ENCODE results near the gene TAF8. TPM values are rescaled to one million over a fixed set of nuclear protein-coding genes. Genes with fewer than 3 reads are reported as not detected.
A peak's percentile ranks its signal among the peaks of the same experiment; 100 is the strongest.
"Not testable (repeated sequence)": the region's sequence is repeated elsewhere in the genome, so short reads cannot be mapped to it uniquely, and the experiment has no call there.

TAF8 gene
- total and polyA plus RNA-seq, 2 donors: 13.0 to 21.9 TPM

DNA sequence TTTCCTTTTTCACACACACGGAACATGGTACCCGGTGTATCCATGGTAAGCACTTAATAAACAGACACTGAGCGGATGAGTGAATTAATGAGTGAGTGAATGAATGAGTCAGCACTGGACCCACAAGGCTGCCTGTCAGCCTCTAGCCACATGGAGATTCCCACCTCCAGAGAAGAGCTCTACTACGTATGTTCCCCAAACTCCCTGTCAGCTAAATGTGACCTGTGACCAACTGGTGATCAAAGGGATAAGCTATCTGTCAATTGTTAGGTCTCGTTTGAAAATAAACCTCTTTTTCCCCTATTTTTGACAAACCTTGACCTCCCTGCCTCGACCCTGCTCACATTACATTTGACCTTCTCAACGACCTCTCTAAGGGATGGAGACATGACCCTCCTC, 24.5 kb upstream of the TAF8 start:
- H3K4me1 ChIP-seq (ENCODE audit: control insufficient read depth in 2 of 2, insufficient read depth in 2 of 2, low read length in 2 of 2): peaks cover 73 to 97% of the 10 kb centered on the region in 2 donors
- H3K36me3 ChIP-seq (ENCODE audit: control insufficient read depth in 2 of 2, insufficient read depth in 2 of 2, low read length in 1 of 2): peaks cover 56 to 71% of the 10 kb centered on the region in 2 donors
- no peak overlapping the region for H3K4me3 ChIP-seq (ENCODE audit: low read length in 2 of 2)
- 90% methylated on average over 7 of the region's 7 CpGs for WGBS
- DNase-seq (ENCODE audit: low read depth in 6 of 9, low spot score in 9 of 9): no peak
- H3K9me3 ChIP-seq (ENCODE audit: control insufficient read depth in 2 of 2, insufficient read depth in 1 of 2, low read length in 1 of 2): peaks cover 0 to 12% of the 10 kb centered on the region in 2 donors
- peak overlapping the region in 1 of 2 donors; percentile 97 for H3K27ac ChIP-seq (ENCODE audit: low read depth in 1 of 2, low read length in 1 of 2)
- H3K27me3 ChIP-seq (ENCODE audit: control insufficient read depth in 2 of 2, insufficient read depth in 1 of 2, low read length in 1 of 2): no peaks in the 10 kb centered on the region

GRCh38 chr6:42026540-42026939, 23.8 kb upstream of the TAF8 start:
- no peaks in the 10 kb centered on the region for H3K27me3 ChIP-seq (ENCODE audit: control insufficient read depth in 2 of 2, insufficient read depth in 1 of 2, low read length in 1 of 2)
- DNase-seq (ENCODE audit: low read depth in 6 of 9, low spot score in 9 of 9): no peak
- peak overlapping the region in 1 of 2 donors; percentile 10 for H3K27ac ChIP-seq (ENCODE audit: low read depth in 1 of 2, low read length in 1 of 2)
- H3K9me3 ChIP-seq (ENCODE audit: control insufficient read depth in 2 of 2, insufficient read depth in 1 of 2, low read length in 1 of 2): peaks cover 0 to 12% of the 10 kb centered on the region in 2 donors
- H3K4me3 ChIP-seq (ENCODE audit: low read length in 2 of 2): no peak overlapping the region
- H3K4me1 ChIP-seq (ENCODE audit: control insufficient read depth in 2 of 2, insufficient read depth in 2 of 2, low read length in 2 of 2): peaks cover 73 to 96% of the 10 kb centered on the region in 2 donors
- WGBS: 77% methylated on average over 4 of the region's 4 CpGs
- peaks cover 60 to 70% of the 10 kb centered on the region in 2 donors for H3K36me3 ChIP-seq (ENCODE audit: control insufficient read depth in 2 of 2, insufficient read depth in 2 of 2, low read length in 1 of 2)

DNA sequence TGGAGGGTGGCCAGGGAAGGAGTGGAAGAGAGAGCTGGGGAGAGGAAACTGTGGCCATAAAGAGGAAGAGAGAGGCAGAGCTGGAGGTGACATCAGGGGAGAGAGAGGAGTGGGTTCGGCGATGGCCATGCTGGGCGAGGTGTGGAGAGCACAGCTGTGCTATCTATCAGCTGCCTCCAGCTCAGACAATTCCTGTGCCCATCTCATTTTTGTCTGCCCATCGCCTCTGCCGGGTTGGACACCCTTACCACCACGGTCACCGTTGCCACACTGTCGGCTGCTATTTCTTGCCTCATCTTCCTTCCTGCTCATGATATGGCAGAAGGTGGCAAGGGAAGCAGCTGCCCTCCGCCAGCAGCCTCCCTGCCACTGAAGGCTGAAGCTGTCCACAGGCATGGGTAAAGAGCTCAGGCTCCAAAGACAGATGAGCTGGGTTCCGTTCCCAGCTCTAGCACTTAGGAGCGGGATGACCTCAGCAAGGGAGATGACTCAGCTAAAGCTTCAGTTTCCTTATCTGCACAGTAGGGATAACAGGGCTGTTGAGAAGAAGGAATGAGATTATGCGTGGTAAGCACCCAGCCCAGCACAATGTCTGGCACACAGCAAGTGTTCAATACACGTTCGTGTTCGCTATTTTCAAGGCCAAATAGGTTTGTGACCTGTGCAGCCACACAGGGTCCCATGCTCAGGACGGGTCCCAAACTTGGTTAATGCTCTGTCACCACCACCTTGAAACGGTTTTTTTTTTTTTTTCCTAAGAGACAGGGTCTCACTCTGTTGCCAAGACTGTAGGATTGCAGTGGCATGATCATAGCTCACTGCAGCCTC, 21.9 kb upstream of the TAF8 start:
- Histone ChIP-seq H3K9me3 (ENCODE audit: control insufficient read depth in 2 of 2, insufficient read depth in 1 of 2, low read length in 1 of 2) (peaks cover 0 to 9% of the 10 kb centered on the region in 2 donors), H3K4me3 (ENCODE audit: low read length in 2 of 2) (no peak overlapping the region), H3K36me3 (ENCODE audit: control insufficient read depth in 2 of 2, insufficient read depth in 2 of 2, low read length in 1 of 2) (peaks cover 68 to 77% of the 10 kb centered on the region in 2 donors), H3K27me3 (ENCODE audit: control insufficient read depth in 2 of 2, insufficient read depth in 1 of 2, low read length in 1 of 2) (no peaks in the 10 kb centered on the region), H3K4me1 (ENCODE audit: control insufficient read depth in 2 of 2, insufficient read depth in 2 of 2, low read length in 2 of 2) (peaks cover 71 to 95% of the 10 kb centered on the region in 2 donors), H3K27ac (ENCODE audit: low read depth in 1 of 2, low read length in 1 of 2) (peak overlapping the region in 1 of 2 donors; percentile 79)
- DNase-seq (ENCODE audit: low read depth in 6 of 9, low spot score in 9 of 9): no peak
- 41% methylated on average over 17 of the region's 17 CpGs for WGBS

GRCh38 chr6:42029062-42029685, 21.1 kb upstream of the TAF8 start:
- Histone ChIP-seq H3K27ac (ENCODE audit: low read depth in 1 of 2, low read length in 1 of 2) (peak overlapping the region in 1 of 2 donors; percentile 79), H3K4me1 (ENCODE audit: control insufficient read depth in 2 of 2, insufficient read depth in 2 of 2, low read length in 2 of 2) (peaks cover 65 to 91% of the 10 kb centered on the region in 2 donors), H3K4me3 (ENCODE audit: low read length in 2 of 2) (no peak overlapping the region), H3K36me3 (ENCODE audit: control insufficient read depth in 2 of 2, insufficient read depth in 2 of 2, low read length in 1 of 2) (peaks cover 68 to 79% of the 10 kb centered on the region in 2 donors), H3K9me3 (ENCODE audit: control insufficient read depth in 2 of 2, insufficient read depth in 1 of 2, low read length in 1 of 2) (peaks cover 0 to 9% of the 10 kb centered on the region in 2 donors), H3K27me3 (ENCODE audit: control insufficient read depth in 2 of 2, insufficient read depth in 1 of 2, low read length in 1 of 2) (no peaks in the 10 kb centered on the region)
- WGBS: 97% methylated on average over 6 of the region's 6 CpGs
- no peak for DNase-seq (ENCODE audit: low read depth in 6 of 9, low spot score in 9 of 9)

DNA sequence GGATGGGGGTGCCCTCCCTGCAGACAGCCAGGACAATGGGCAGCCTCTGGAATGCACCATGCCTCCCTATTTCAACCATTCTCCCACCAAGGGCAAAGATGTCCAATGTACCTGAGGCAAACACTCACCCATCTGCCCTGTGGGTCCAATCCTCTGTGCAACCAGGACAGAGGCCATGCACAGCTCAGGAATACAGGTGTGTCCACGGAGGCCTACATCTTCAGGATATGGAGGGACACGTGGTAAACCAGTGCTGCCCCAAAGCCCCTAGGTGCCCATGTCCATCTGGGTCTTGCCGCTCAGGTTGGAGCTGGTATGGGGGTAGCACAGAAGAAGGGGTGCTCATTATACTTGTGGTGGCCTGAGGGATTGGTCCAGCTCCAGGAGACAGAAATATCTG, 20.4 kb upstream of the TAF8 start:
- H3K9me3 ChIP-seq (ENCODE audit: control insufficient read depth in 2 of 2, insufficient read depth in 1 of 2, low read length in 1 of 2): peaks cover 0 to 7% of the 10 kb centered on the region in 2 donors
- DNase-seq (ENCODE audit: low read depth in 6 of 9, low spot score in 9 of 9): no peak
- peaks cover 64 to 76% of the 10 kb centered on the region in 2 donors for H3K36me3 ChIP-seq (ENCODE audit: control insufficient read depth in 2 of 2, insufficient read depth in 2 of 2, low read length in 1 of 2)
- WGBS: 95% methylated on average over 3 of the region's 3 CpGs
- no peaks in the 10 kb centered on the region for H3K27me3 ChIP-seq (ENCODE audit: control insufficient read depth in 2 of 2, insufficient read depth in 1 of 2, low read length in 1 of 2)
- H3K4me1 ChIP-seq (ENCODE audit: control insufficient read depth in 2 of 2, insufficient read depth in 2 of 2, low read length in 2 of 2): peaks cover 61 to 85% of the 10 kb centered on the region in 2 donors
- no peak overlapping the region for H3K27ac ChIP-seq (ENCODE audit: low read depth in 1 of 2, low read length in 1 of 2)
- H3K4me3 ChIP-seq (ENCODE audit: low read length in 2 of 2): no peak overlapping the region

DNA sequence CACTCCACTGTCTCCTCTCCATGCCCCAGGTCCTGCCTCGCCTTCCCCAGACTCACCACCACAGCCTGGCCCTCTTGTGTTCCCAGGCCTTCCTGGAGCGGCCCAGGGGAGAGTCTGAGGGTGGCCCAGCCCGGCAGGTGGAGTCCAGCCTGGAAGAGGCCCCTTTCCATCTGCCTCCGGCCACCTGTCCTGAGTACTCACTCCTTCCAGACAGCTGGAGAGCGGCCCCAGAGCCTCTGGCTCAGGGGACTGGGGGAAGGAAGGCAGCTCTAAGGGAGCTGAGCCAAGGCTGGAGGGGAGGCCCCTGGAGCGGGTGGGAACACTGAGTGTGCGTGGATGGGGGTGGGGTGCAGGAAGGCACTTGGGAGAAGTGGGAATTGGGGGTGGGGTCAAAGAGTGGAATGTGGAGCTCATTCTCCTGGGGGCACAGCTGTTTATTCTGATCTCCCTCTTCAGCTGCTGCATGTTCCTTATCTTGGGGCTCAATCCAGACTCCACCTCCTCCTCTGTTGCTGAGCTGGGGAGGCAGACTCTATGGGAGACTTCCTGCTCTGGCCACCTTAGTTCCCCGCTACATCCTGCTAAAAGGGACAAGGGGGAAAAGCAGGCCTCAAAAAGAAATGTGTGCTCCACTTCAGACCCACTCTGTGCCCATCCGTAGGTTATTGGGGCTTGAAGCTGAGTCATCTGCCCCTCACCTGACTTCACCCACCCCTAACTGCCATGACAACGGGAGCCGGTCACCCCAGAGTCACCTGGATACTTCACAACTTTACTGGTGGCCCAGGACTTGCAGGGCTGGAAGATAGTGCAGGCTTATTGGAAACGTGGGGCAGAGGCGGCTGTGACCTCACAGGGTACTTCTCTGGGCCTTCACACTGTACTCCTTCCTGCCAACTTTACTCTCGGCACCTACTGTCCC, 19.5 kb upstream of the TAF8 start:
- Histone ChIP-seq H3K27ac (ENCODE audit: low read depth in 1 of 2, low read length in 1 of 2) (peak overlapping the region; percentile 15 to 83), H3K4me3 (ENCODE audit: low read length in 2 of 2) (peak overlapping the region in 1 of 2 donors; percentile 0), H3K4me1 (ENCODE audit: control insufficient read depth in 2 of 2, insufficient read depth in 2 of 2, low read length in 2 of 2) (peaks cover 58 to 79% of the 10 kb centered on the region in 2 donors), H3K36me3 (ENCODE audit: control insufficient read depth in 2 of 2, insufficient read depth in 2 of 2, low read length in 1 of 2) (peaks cover 55 to 70% of the 10 kb centered on the region in 2 donors), H3K27me3 (ENCODE audit: control insufficient read depth in 2 of 2, insufficient read depth in 1 of 2, low read length in 1 of 2) (no peaks in the 10 kb centered on the region), H3K9me3 (ENCODE audit: control insufficient read depth in 2 of 2, insufficient read depth in 1 of 2, low read length in 1 of 2) (no peaks in the 10 kb centered on the region)
- WGBS: 58% methylated on average over 14 of the region's 14 CpGs
- DNase-seq (ENCODE audit: low read depth in 6 of 9, low spot score in 9 of 9): peak in 1 of 9 donors; percentile 64

DNA sequence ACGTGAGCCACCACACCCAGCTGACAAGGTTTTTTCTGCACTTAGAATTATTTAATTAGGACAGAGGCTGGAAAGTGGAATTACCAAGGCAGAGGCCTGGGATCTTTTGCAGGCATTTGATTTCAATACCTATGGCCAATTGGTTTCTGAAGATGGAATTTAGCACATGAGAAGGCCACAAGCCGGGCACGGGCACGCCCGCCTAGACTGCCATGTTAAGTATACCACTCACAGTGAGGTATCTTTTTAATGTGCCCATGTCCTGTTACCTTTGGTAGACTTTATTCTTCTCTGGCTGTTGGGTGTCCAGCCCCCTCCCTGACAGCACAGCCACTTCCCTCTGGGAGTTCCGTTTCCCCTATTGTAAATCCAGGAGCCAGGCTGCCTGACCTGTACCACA, 18.0 kb upstream of the TAF8 start:
- Histone ChIP-seq H3K4me1 (ENCODE audit: control insufficient read depth in 2 of 2, insufficient read depth in 2 of 2, low read length in 2 of 2) (peaks cover 48 to 77% of the 10 kb centered on the region in 2 donors), H3K27me3 (ENCODE audit: control insufficient read depth in 2 of 2, insufficient read depth in 1 of 2, low read length in 1 of 2) (no peaks in the 10 kb centered on the region), H3K27ac (ENCODE audit: low read depth in 1 of 2, low read length in 1 of 2) (peak overlapping the region in 1 of 2 donors; percentile 55), H3K36me3 (ENCODE audit: control insufficient read depth in 2 of 2, insufficient read depth in 2 of 2, low read length in 1 of 2) (peaks cover 47 to 58% of the 10 kb centered on the region in 2 donors), H3K4me3 (ENCODE audit: low read length in 2 of 2) (no peak overlapping the region), H3K9me3 (ENCODE audit: control insufficient read depth in 2 of 2, insufficient read depth in 1 of 2, low read length in 1 of 2) (no peaks in the 10 kb centered on the region)
- 93% methylated on average over 6 of the region's 6 CpGs for WGBS
- no peak for DNase-seq (ENCODE audit: low read depth in 6 of 9, low spot score in 9 of 9)

DNA sequence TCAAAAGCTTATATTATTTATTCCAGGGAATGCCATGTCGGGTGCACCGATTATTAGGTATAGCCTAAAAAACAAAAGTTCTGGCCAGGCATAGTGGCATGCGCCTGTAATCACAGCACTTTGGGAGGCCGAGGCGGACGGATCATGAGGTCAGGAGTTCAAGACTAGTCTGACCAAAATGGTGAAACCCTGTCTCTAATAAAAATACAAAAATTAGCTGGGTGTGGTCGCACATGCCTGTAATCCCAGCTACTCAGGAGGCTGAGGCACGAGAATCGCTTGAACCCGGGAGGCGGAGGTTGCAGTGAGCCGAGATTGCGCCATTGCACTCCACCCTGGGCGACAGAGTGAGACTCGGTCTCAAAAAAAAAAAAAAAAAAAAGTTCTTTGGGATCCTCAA, 12.7 kb upstream of the TAF8 start:
- WGBS: 96% methylated on average over 15 of the region's 15 CpGs
- Histone ChIP-seq H3K36me3 (ENCODE audit: control insufficient read depth in 2 of 2, insufficient read depth in 2 of 2, low read length in 1 of 2) (peaks cover 20 to 33% of the 10 kb centered on the region in 2 donors), H3K4me1 (ENCODE audit: control insufficient read depth in 2 of 2, insufficient read depth in 2 of 2, low read length in 2 of 2) (peaks cover 38 to 77% of the 10 kb centered on the region in 2 donors), H3K27ac (ENCODE audit: low read depth in 1 of 2, low read length in 1 of 2) (peak overlapping the region in 1 of 2 donors; percentile 92)
- not testable (repeated sequence) for H3K9me3 ChIP-seq (ENCODE audit: control insufficient read depth in 2 of 2, insufficient read depth in 1 of 2, low read length in 1 of 2); H3K4me3 ChIP-seq (ENCODE audit: low read length in 2 of 2); H3K27me3 ChIP-seq (ENCODE audit: control insufficient read depth in 2 of 2, insufficient read depth in 1 of 2, low read length in 1 of 2); DNase-seq (ENCODE audit: low read depth in 6 of 9, low spot score in 9 of 9)
